HuH-7.5 (cell line): Measurements from ENCODE around the gene IGSF8.

Experiments used
- DNase-seq: peaks from one replicate; pipeline ENCODE4 v3.0.0; 2011; ENCODE audit warnings: low spot score

IGSF8 gene

GRCh38 chr1:160097911-160098851 lies at the start of gene IGSF8:
TSS of gene IGSF8 (minus strand) at chr1:160098619. CDS start at chr1:160098472, 147 bp downstream.
- peak; percentile 80 for DNase-seq

- DNase-seq, result no peak
Measured at GRCh38 chr1:160148121-160148520, 49.7 kb upstream of the IGSF8 start.

GRCh38 chr1:160146107-160146506 lies 47.7 kb upstream of the IGSF8 start:
- no peak for DNase-seq

- no peak for DNase-seq
Measured at GRCh38 chr1:160144921-160145320, 46.5 kb upstream of the IGSF8 start.

GRCh38 chr1:160143695-160144094 lies 45.3 kb upstream of the IGSF8 start:
- DNase-seq, result no peak

- no peak for DNase-seq
Measured at GRCh38 chr1:160139840-160140239, 41.4 kb upstream of the IGSF8 start.

- DNase-seq, result no peak
Measured at GRCh38 chr1:160137216-160137862, 38.9 kb upstream of the IGSF8 start.

GRCh38 chr1:160136926-160137200 lies 38.4 kb upstream of the IGSF8 start:
- no peak for DNase-seq

GRCh38 chr1:160136121-160136925 lies 37.9 kb upstream of the IGSF8 start:
- no peak for DNase-seq

GRCh38 chr1:160134791-160135572 lies 36.6 kb upstream of the IGSF8 start:
- no peak for DNase-seq

- no peak for DNase-seq
Measured at GRCh38 chr1:160133990-160134770, 35.8 kb upstream of the IGSF8 start.

- DNase-seq, result no peak
Measured at GRCh38 chr1:160131803-160132565, 33.6 kb upstream of the IGSF8 start.

- DNase-seq, result no peak
Measured at GRCh38 chr1:160130939-160131338, 32.5 kb upstream of the IGSF8 start.

GRCh38 chr1:160130486-160130885 lies 32.1 kb upstream of the IGSF8 start:
- DNase-seq, result no peak

- no peak for DNase-seq
Measured at GRCh38 chr1:160129966-160130365, 31.5 kb upstream of the IGSF8 start.

- no peak for DNase-seq
Measured at GRCh38 chr1:160129558-160129957, 31.1 kb upstream of the IGSF8 start.

GRCh38 chr1:160129046-160129445 lies 30.6 kb upstream of the IGSF8 start:
- no peak for DNase-seq

- no peak for DNase-seq
Measured at GRCh38 chr1:160128636-160129035, 30.2 kb upstream of the IGSF8 start.

- no peak for DNase-seq
Measured at GRCh38 chr1:160127865-160128523, 29.6 kb upstream of the IGSF8 start.

- DNase-seq, result no peak
Measured at GRCh38 chr1:160127381-160127780, 29.0 kb upstream of the IGSF8 start.
